Stomach smooth muscle (tissue), 2 donors: ENCODE data around the gene PCSK7.
"Not testable (repeated sequence)": the region's sequence is repeated elsewhere in the genome, so short reads cannot be mapped to it uniquely, and the experiment has no call there.

Source experiments
- H3K27ac ChIP-seq: one replicate; pipeline ENCODE4 v1.7.0; 2013; ENCODE audit warnings: mild to moderate bottlenecking, low read length, inconsistent platforms
- H3K27me3 ChIP-seq, 2 donors: one replicate each; pipeline ENCODE4 v1.7.0; 2013; ENCODE audit warnings: low read length in 2 of 2; ENCODE audit not compliant: insufficient read depth in 2 of 2, control insufficient read depth in 1 of 2
- H3K36me3 ChIP-seq, 2 donors: one replicate each; pipeline ENCODE4 v1.7.0; 2013; ENCODE audit warnings: low read length in 2 of 2; ENCODE audit not compliant: control insufficient read depth in 2 of 2, insufficient read depth in 2 of 2
- H3K4me1 ChIP-seq: one replicate; pipeline ENCODE4 v1.7.0; 2013; ENCODE audit warnings: low read length; ENCODE audit not compliant: control insufficient read depth, insufficient read depth
- H3K4me3 ChIP-seq, 2 donors: one replicate each; pipeline ENCODE4 v1.7.0; 2013; ENCODE audit warnings: low read length in 2 of 2
- H3K9ac ChIP-seq, 2 donors: one replicate each; pipeline ENCODE4 v1.7.0; 2013; ENCODE audit warnings: low read length in 2 of 2, mild to moderate bottlenecking in 1 of 2
- H3K9me3 ChIP-seq, 2 donors: one replicate each; pipeline ENCODE4 v1.7.0; 2013; ENCODE audit warnings: low read length in 2 of 2; ENCODE audit not compliant: control insufficient read depth in 2 of 2
- donor health status: healthy.
- donor health status: Pancreatic carcinoma.

PCSK7 gene

DNA sequence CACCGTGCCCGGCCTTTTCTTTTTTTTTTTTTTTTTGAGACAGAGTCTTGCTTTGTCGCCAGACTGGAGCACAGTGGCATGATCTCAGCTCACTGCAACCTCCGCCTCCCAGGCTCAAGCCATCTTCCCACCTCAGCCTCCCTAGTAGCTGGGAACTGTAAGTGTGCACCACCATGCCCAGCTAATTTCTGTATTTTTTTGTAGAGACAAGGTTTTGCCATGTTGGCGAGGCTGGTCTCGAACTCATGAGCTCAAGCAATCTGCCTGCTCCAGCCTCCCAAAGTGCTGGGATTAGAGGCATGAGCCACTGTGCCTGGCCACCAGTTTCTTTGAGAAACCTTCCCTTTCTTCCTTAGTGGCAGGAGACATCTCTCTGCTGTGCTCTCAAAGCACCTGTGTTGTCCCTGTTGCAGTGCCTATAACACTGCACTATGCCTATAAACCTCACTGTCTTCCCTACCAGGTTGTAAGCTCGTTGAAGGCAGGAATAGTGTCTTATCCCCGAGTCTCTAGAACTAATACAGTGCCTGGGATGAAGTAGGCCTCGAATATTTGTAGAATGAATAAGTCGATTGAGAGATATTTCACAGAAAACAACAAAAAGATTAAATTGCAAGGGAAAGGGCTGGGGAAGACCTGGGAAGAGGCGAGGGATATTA, 19.0 kb downstream of the PCSK7 start:
- peaks cover 18% of the 10 kb centered on the region for H3K4me1 ChIP-seq
- H3K9ac ChIP-seq: no peak overlapping the region
- H3K36me3 ChIP-seq: peaks cover 9% of the 10 kb centered on the region in 2 donors
- no peaks in the 10 kb centered on the region for H3K27me3 ChIP-seq
- H3K27ac ChIP-seq: no peak overlapping the region
- no peaks in the 10 kb centered on the region for H3K9me3 ChIP-seq
- no peak overlapping the region for H3K4me3 ChIP-seq

DNA sequence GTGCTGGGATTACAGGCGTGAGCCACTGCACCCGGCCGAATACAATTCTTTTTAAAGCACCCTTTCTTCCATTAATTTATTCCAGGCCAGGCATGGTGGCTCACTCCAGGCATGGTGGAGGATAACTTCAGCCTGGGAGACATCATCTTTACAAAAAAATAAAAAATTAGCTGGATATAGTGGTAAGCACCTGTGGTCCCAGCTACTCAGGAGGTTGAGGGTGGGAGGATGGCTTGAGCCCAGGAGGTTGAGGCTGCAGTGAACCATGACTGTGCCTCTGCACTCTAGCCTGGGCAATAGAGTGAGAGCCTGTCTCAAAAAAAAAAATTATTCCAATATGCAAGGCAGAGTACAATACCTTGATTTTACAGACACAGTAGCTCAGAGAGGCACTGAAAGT, 21.3 kb downstream of the PCSK7 start:
- Histone ChIP-seq H3K9me3 (no peaks in the 10 kb centered on the region), H3K4me1 (peaks cover under 1% of the 10 kb centered on the region), H3K4me3 (no peak overlapping the region), H3K36me3 (peaks cover 9% of the 10 kb centered on the region in 2 donors), H3K27me3 (no peaks in the 10 kb centered on the region), H3K9ac (no peak overlapping the region), H3K27ac (no peak overlapping the region)

DNA sequence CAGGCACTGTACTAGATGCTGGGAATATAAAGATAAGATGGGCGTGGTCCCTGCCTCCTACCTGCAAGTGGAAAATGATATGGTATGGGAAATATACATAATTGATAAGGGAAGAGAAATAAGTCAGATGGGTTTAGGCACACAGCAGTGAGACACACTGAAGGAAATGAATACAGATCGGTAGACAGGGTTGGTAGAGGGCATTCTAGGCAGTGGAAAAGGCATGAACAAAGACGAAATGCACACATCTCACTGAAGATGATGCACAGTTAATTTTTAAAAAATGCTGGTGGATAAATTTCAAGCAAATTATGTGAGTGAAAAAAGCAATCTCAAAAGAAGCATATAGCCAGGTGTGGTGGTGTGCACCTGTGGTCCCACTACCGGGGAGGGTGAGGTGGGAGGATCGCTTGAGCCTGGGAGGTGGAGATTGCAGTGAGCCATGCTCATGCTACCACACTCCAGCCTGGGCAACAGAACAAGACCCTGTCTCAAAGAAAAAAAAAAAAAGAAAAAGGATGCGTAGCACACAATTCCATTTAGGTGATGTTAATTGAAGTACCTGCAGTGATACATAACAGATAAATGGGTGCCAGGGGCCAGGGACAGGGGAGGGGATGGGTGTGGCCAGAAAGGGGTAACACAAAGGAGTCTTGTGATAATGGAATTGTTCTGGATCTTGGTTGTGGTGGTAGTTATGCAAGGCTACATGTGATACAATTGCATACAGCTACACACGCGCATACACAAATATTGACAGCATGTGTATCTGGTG, 22.3 kb downstream of the PCSK7 start:
- H3K9me3 ChIP-seq, H3K9ac ChIP-seq, H3K4me3 ChIP-seq, H3K27ac ChIP-seq, H3K27me3 ChIP-seq: not testable (repeated sequence)
- H3K36me3 ChIP-seq: peaks cover 17 to 18% of the 10 kb centered on the region in 2 donors
- peaks cover 11% of the 10 kb centered on the region for H3K4me1 ChIP-seq

DNA sequence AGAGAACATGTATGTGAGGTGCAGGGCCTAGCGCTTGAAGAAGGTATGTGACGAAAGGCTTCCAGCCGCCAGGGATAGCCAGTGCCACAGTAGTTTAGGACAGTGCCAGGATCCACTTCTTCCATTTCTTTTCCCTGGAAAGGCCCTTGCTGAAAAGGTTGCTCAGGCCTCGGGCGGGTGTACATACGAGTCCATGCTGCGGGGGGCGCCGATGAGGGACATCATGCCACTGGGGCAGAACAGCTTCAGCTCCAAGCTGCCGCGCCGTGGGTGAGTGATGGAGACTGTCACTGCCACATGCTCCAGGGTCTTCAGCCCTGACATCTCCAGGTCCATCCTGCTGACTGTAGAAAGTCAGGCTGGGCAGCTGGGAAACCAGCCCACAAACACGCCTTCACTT, 23.2 kb downstream of the PCSK7 start:
- Histone ChIP-seq H3K36me3 (peaks cover 22 to 24% of the 10 kb centered on the region in 2 donors), H3K4me1 (peaks cover 20% of the 10 kb centered on the region)
- H3K4me3 ChIP-seq, H3K9ac ChIP-seq, H3K27ac ChIP-seq, H3K9me3 ChIP-seq, H3K27me3 ChIP-seq: not testable (repeated sequence)

DNA sequence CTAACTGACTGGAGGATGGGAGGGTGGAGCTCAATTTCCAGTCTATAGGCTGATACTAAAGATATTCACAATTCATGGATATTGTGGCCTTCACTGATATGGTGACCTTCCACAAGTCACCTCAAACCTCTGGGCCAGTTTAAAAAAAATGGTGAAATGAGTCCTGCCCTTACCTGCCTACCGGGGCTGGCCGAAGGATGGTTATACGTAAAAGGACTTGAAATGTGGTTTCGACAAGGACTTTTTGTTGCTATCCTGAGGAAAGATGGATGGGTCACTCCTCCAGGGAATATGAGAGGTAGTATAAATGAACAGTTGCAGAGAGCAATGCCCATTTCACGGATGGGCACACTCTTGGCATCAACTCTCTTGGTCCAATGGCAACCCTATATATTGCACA, 24.4 kb downstream of the PCSK7 start:
- peaks cover 29% of the 10 kb centered on the region for H3K4me1 ChIP-seq
- H3K9ac ChIP-seq, H3K4me3 ChIP-seq, H3K27me3 ChIP-seq, H3K9me3 ChIP-seq, H3K27ac ChIP-seq: not testable (repeated sequence)
- H3K36me3 ChIP-seq: peaks cover 25 to 30% of the 10 kb centered on the region in 2 donors

DNA sequence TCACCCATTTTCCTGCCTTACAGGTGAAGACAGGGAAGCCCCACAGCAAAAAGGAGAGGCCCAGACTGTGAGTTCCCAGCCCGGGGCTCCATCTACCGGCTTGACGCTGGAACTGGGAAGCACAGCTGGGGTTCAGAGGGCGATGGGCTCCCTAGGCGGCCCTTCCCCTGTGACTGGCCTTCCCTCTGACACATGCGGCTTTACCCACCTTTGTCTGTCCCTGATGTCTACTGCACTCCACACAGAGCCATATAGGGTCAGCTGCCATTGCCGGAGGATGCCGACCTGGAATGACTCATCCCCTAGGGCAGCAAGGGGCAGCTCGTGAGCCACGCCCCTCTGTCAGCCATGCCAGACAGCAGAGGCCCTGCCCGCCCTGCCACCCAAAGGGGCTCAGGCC, 25.0 kb downstream of the PCSK7 start:
- H3K9me3 ChIP-seq, H3K27me3 ChIP-seq, H3K4me3 ChIP-seq, H3K9ac ChIP-seq, H3K27ac ChIP-seq: not testable (repeated sequence)
- H3K36me3 ChIP-seq: peaks cover 31 to 36% of the 10 kb centered on the region in 2 donors
- peaks cover 35% of the 10 kb centered on the region for H3K4me1 ChIP-seq

DNA sequence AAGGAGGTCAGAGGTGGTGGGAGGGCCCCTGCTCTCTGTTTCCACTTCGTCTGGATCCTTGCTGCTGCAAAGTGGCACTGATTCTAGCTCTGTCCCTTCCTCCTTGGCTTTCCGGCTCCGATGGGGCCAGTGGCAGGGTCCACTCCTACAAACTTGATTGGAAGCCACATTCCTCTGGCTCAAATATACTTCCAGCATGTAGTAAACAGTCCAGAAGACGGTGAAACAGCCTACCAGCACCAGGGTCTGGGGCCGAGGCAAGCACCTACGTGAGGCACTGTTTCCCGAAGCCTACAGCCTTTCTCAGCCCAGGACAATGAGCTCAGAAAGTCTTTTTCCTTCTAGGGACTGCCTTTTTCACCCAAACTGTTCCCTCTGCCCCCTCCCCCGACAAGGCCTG, 25.8 kb downstream of the PCSK7 start:
- not testable (repeated sequence) for H3K9me3 ChIP-seq, H3K27me3 ChIP-seq, H3K4me3 ChIP-seq, H3K9ac ChIP-seq
- Histone ChIP-seq H3K27ac (peak overlapping the region; percentile 100), H3K4me1 (peaks cover 37% of the 10 kb centered on the region), H3K36me3 (peaks cover 38 to 43% of the 10 kb centered on the region in 2 donors)

DNA sequence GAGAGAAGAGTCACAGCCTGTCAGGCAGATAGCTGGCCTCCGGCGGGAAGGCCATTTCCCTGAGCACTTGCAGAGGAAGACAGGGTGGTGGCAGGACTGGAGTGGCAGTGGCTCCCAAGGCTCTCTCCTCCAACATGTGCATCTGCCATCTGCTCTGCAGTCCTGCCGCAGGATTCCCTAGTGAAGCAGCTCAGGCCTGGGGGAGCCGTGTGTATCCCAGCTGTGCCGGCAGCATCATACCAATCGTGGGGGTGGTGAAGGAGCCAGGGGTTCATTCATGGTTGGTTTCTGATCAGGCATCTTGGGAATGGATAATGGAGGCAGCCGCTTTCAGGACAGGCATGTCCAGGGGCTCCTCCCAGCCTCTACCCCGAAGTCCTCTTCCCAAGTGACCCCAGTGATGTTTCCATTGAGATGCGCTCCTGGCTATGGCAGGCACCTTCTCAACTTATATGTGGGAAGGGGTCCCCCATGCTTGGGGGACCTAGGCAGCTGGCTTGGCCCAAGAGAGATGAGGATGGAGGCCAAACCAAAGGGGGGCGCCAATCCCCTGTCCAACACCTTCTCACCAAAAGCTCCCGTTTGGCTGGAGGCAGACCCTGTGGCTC, 26.6 kb downstream of the PCSK7 start:
- Histone ChIP-seq H3K9ac (peak overlapping the region; percentile 100), H3K4me3 (peak overlapping the region; percentile 96 to 98), H3K9me3 (no peaks in the 10 kb centered on the region), H3K36me3 (peaks cover 42 to 51% of the 10 kb centered on the region in 2 donors), H3K27me3 (no peaks in the 10 kb centered on the region), H3K4me1 (peaks cover 41% of the 10 kb centered on the region), H3K27ac (peak overlapping the region; percentile 100)

DNA sequence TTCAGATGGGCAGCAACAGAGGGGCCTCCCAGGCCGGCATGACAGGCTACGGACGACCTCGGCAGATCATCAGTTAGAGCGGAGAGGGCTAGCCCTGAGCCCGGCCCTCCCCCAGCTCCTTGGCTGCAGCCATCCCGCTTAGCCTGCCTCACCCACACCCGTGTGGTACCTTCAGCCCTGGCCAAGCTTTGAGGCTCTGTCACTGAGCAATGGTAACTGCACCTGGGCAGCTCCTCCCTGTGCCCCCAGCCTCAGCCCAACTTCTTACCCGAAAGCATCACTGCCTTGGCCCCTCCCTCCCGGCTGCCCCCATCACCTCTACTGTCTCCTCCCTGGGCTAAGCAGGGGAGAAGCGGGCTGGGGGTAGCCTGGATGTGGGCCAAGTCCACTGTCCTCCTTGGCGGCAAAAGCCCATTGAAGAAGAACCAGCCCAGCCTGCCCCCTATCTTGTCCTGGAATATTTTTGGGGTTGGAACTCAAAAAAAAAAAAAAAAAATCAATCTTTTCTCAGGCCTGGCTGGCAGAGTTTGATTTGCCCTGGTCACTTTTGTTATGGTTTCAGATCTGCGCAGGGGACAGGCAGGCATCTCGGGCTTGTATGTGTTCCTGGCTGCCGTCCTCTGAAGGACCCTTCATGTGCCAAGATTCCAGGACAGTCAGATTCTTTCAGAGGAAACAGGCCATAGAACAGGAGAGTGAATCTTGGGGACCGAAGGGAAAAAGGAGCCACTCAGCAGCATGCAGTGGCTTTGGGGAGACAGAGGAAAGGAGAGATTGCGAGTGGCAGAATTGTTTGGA, 27.4 kb downstream of the PCSK7 start:
- peak overlapping the region; percentile 100 for H3K9ac ChIP-seq
- peaks cover 46% of the 10 kb centered on the region for H3K4me1 ChIP-seq
- H3K27me3 ChIP-seq: no peaks in the 10 kb centered on the region
- no peaks in the 10 kb centered on the region for H3K9me3 ChIP-seq
- peaks cover 45 to 54% of the 10 kb centered on the region in 2 donors for H3K36me3 ChIP-seq
- H3K27ac ChIP-seq: peak overlapping the region; percentile 100
- H3K4me3 ChIP-seq: peak overlapping the region; percentile 96 to 98

DNA sequence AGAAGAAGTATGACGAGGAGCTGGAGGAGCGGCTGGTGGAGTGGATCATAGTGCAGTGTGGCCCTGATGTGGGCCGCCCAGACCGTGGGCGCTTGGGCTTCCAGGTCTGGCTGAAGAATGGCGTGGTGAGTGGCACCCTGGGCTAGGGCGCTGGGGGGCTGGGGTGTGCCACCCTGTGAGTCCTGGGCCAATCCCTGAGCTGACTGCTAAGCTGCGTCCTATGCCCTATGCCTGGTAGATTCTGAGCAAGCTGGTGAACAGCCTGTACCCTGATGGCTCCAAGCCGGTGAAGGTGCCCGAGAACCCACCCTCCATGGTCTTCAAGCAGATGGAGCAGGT, 28.8 kb downstream of the PCSK7 start:
- H3K9me3 ChIP-seq: no peaks in the 10 kb centered on the region
- H3K27me3 ChIP-seq: no peaks in the 10 kb centered on the region
- H3K4me1 ChIP-seq: peaks cover 59% of the 10 kb centered on the region
- H3K27ac ChIP-seq: peak overlapping the region; percentile 100
- peak overlapping the region; percentile 100 for H3K9ac ChIP-seq
- peak overlapping the region; percentile 96 to 98 for H3K4me3 ChIP-seq
- H3K36me3 ChIP-seq: peaks cover 45 to 54% of the 10 kb centered on the region in 2 donors
